HepG2 (cell line): ENCODE results near the gene EEFSEC. TPM values are rescaled to one million over a fixed set of nuclear protein-coding genes. Genes with fewer than 3 reads are reported as not detected.

ENCODE experiments used
- ATAC-seq: fragments of 200-7000 bp; cut with Tn5 transposase; 3 replicates; pipeline ENCODE4 v1.9.1; 2020; ENCODE audit warnings: mild to moderate bottlenecking, moderate library complexity
- BruUV-seq: library from RNA; stranded (reverse); fragments of 400-500 nt; replicated peaks from 2 replicates; lab custom pipeline; 2021; lab: Mats Ljungman, UMichigan
- CTCF ChIA-PET: fragments of 300-600 bp; formaldehyde crosslinking; extraction: SDS; loops from one replicate; lab custom pipeline; 2021; ENCODE audit warnings: low total read pairs, inconsistent platforms, low intra/inter-chr PET ratio; lab: Yijun Ruan, JAX
- POLR2A ChIA-PET: fragments of 350-600 bp; sonication (Branson Sonifier 250); formaldehyde crosslinking; loops from one replicate; lab custom pipeline; 2020; ENCODE audit warnings: antibody characterized with exemption, inconsistent platforms; lab: Yijun Ruan, JAX
- DNase-seq: peaks from one replicate; pipeline ENCODE4 v3.0.0-alpha.2; 2015; ENCODE audit warnings: low spot score
- FAIRE-seq: peaks from 3 replicates; lab custom pipeline; 2011; peaks lifted over from hg19 to GRCh38; lab: Jason Lieb, UNC
- H2AFZ ChIP-seq: one replicate; pipeline ENCODE4 v1.6.1; 2011; ENCODE audit warnings: low read length, inconsistent platforms
- H3K27ac ChIP-seq: fragments of 300-600 bp; 3 replicates; pipeline ENCODE4 v1.8.0; 2011; ENCODE audit warnings: mixed run types, mild to moderate bottlenecking, mixed read lengths, low read length, inconsistent platforms; ENCODE audit not compliant: insufficient read depth; ENCODE audit errors: extremely low read length
- H3K27me3 ChIP-seq, 2 experiments: fragments of 200-600 bp in 1 of 2; 2 replicates in 1 of 2; 3 replicates in 1 of 2; pipeline versions ENCODE4 v1.6.0 to v1.8.0; 2011; ENCODE audit warnings: low read length in 2 of 2, mild to moderate bottlenecking in 2 of 2, moderate library complexity in 2 of 2, inconsistent platforms in 1 of 2; ENCODE audit not compliant: insufficient read depth in 2 of 2, control insufficient read depth in 1 of 2
- H3K36me3 ChIP-seq, 2 experiments: fragments of 200-600 bp in 1 of 2; replicated peaks in 1 of 2; 2 replicates in 1 of 2; 3 replicates in 1 of 2; pipeline versions ENCODE4 v1.5.1 to v1.8.0; 2011; ENCODE audit warnings: low read length in 2 of 2, inconsistent platforms in 1 of 2; ENCODE audit not compliant: insufficient read depth in 2 of 2, control insufficient read depth in 1 of 2
- H3K4me1 ChIP-seq: 2 replicates; pipeline ENCODE4 v1.5.1; 2012; ENCODE audit warnings: low read length, inconsistent platforms; ENCODE audit not compliant: insufficient read depth
- H3K4me2 ChIP-seq: 2 replicates; pipeline ENCODE4 v1.6.0; 2011; ENCODE audit warnings: low read depth, low read length, inconsistent platforms
- H3K4me3 ChIP-seq, 3 experiments: fragments of 200-600 bp in 1 of 3; sonication (generic), shearing (Covaris generic) in 1 of 3; replicated peaks in 1 of 3; 2 replicates each; pipeline ENCODE4 v1.5.1; 2011 to 2016; ENCODE audit warnings: low read length in 3 of 3, inconsistent platforms in 2 of 3, low read depth in 2 of 3, mild to moderate bottlenecking in 2 of 3, control low read depth in 1 of 3, mixed read lengths in 1 of 3; ENCODE audit not compliant: insufficient read depth in 1 of 3
- H3K79me2 ChIP-seq: one replicate; pipeline ENCODE4 v1.6.1; 2011; ENCODE audit warnings: low read length, inconsistent platforms; ENCODE audit not compliant: insufficient read depth
- H3K9ac ChIP-seq: 2 replicates; pipeline ENCODE4 v1.6.0; 2011; ENCODE audit warnings: mild to moderate bottlenecking, low read depth, low read length, inconsistent platforms; ENCODE audit not compliant: insufficient read depth
- H3K9me3 ChIP-seq: 2 replicates; pipeline ENCODE4 v1.5.1; 2012; ENCODE audit warnings: mild to moderate bottlenecking, low read length
- H4K20me1 ChIP-seq: 2 replicates; pipeline ENCODE4 v1.6.0; 2011; ENCODE audit warnings: inconsistent platforms, mild to moderate bottlenecking, low read length, moderate library complexity; ENCODE audit not compliant: insufficient read depth
- BRCA1 ChIP-seq: sonication (generic); formaldehyde crosslinking; IDR thresholded peaks from 2 replicates; pipeline ENCODE4 v1.4.0; 2020; ENCODE audit warnings: missing genetic modification reagents
- CENPX ChIP-seq: sonication (generic); formaldehyde crosslinking; IDR thresholded peaks from 2 replicates; pipeline ENCODE4 v1.9.0; 2021; ENCODE audit warnings: mild to moderate bottlenecking, missing genetic modification reagents, moderate library complexity
- E2F2 ChIP-seq: sonication (generic); formaldehyde crosslinking; IDR thresholded peaks from 2 replicates; pipeline ENCODE4 v1.4.0; 2020; ENCODE audit warnings: missing genetic modification reagents, borderline replicate concordance
- EZH2 ChIP-seq: conservative IDR thresholded peaks from 2 replicates; pipeline ENCODE4 v1.6.1; 2012; ENCODE audit warnings: mild to moderate bottlenecking, low read depth, low read length, moderate library complexity
- SIX4 ChIP-seq: sonication (generic); formaldehyde crosslinking; IDR thresholded peaks from 2 replicates; pipeline ENCODE4 v1.4.0; 2020; ENCODE audit warnings: missing genetic modification reagents
- STAT6 ChIP-seq: sonication (generic); formaldehyde crosslinking; IDR thresholded peaks from 2 replicates; pipeline ENCODE4 v1.4.0; 2020; ENCODE audit warnings: missing genetic modification reagents, mild to moderate bottlenecking, borderline replicate concordance
- TSC22D2 ChIP-seq: sonication (generic); formaldehyde crosslinking; IDR thresholded peaks from 2 replicates; pipeline ENCODE4 v1.5.1; 2020; ENCODE audit warnings: missing genetic modification reagents, mild to moderate bottlenecking, borderline replicate concordance
- ZFP62 ChIP-seq: sonication (generic); formaldehyde crosslinking; IDR thresholded peaks from 2 replicates; pipeline ENCODE4 v1.4.0; 2020; ENCODE audit warnings: missing genetic modification reagents
- ZNF124 ChIP-seq: sonication (generic); formaldehyde crosslinking; IDR thresholded peaks from 2 replicates; pipeline ENCODE4 v1.4.0; 2020; ENCODE audit warnings: missing genetic modification reagents
- ZNF276 ChIP-seq: sonication (generic); formaldehyde crosslinking; IDR thresholded peaks from 2 replicates; pipeline ENCODE4 v1.4.0; 2020; ENCODE audit warnings: mild to moderate bottlenecking, low read depth, missing genetic modification reagents
- ZNF446 ChIP-seq: sonication (generic); formaldehyde crosslinking; IDR thresholded peaks from 2 replicates; pipeline ENCODE4 v1.5.0; 2020; ENCODE audit warnings: mild to moderate bottlenecking, missing genetic modification reagents
- ZNF747 ChIP-seq: sonication (generic); formaldehyde crosslinking; IDR thresholded peaks from 2 replicates; pipeline ENCODE4 v1.8.1; 2023; ENCODE audit warnings: missing genetic modification reagents, mild to moderate bottlenecking, borderline replicate concordance
- WGBS: methylation state at CpG from one replicate; pipeline ENCODE4 v1.1.6; 2017; ENCODE audit warnings: low lambda C conversion rate; 5-methylcytosine and 5-hydroxymethylcytosine counted together
- in situ Hi-C: cut with HindIII; loops from 2 replicates; pipeline ENCODE4 v1.10.0; 2017; ENCODE audit warnings: low pct_unique_long_range_greater_than_20kb; ENCODE audit not compliant: extremely low pct_ligation_motif_present
- intact Hi-C: fragments of 100-400 bp; cut with micrococcal nuclease; formaldehyde crosslinking; loops from one replicate; pipeline ENCODE4 v1.10.0; 2022; ENCODE audit not compliant: unreplicated experiment
- polyA plus RNA-seq, 8 experiments: library from polyadenylated mRNA; depleted of rRNA in 3 of 8; stranded (reverse) in 7 of 8; unstranded in 1 of 8; fragments of >200 nt; fragmentation: Illumina TruSeq in 4 of 8; extraction: Trizol in 4 of 8; gene quantifications; 2 replicates each; pipeline versions ENCODE4 v1.2.1 to v1.2.3, GENCODE V29; 2011 to 2016; ENCODE audit warnings: low read depth in 4 of 8, missing spikeins in 1 of 8, mixed read lengths in 1 of 8; ENCODE audit not compliant: insufficient read depth in 1 of 8
- total RNA-seq, 5 experiments: library from RNA; depleted of rRNA; stranded (reverse); fragments of >200 nt; fragmentation: Illumina TruSeq; extraction: Trizol; gene quantifications; 2 replicates each; pipeline ENCODE4 v1.2.3, GENCODE V29; 2016; ENCODE audit warnings: low read depth in 1 of 5

The EEFSEC gene
- total and polyA plus RNA-seq, 2 of the 13 experiments (the other 11 are each of a cell fraction or from before 2014, with no cell fraction given), result 6.4 to 24.2 TPM

DNA sequence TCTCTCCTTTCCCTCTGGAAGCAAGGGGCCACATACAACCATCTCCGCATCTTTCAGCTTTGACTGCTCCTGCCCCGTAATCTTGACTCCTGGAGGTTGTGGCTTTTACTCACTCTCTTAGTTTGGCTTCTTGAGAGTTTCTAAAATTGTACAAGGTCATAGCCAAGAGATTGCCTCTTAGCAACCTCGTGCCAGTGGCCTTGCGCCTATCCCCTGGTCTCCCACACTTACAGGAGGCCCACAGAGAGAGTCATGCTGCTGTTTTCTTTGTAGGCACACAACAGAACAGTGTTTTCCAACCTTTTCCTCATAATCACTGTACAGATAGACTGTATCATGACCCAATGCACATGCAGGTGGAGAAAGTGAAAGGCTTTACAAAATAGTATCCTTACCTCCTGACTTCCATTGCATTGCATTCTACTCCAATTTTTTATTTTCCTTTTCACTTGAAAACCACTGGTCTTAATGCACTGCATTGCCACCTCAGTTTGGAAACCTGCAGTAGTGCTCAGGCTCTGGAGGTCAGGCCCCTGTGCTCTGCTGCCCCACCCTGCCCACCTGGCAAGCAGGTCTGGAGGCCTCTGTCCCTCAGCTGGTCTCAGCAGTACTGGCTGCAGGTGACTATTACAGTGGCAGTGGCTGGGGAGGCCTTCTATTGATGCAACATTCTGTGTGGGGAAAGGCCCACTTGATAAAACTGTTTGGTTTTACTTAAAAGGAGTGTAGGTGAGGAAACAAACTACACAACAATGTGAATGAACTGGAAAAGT is 157.2 kb downstream of the EEFSEC start:
- Histone ChIP-seq H2AFZ (no peak overlapping the region), H3K4me3 (no peak overlapping the region), H3K9ac (no peak overlapping the region), H4K20me1 (no peaks in the 10 kb centered on the region), H3K79me2 (no peaks in the 10 kb centered on the region), H3K27ac (no peak overlapping the region)
- no peak for DNase-seq
- in situ Hi-C loops, result no loop called here
- TF ChIP-seq ZNF124 (CRISPR knock-in tag), result no peak
- TF ChIP-seq ZNF446 (CRISPR knock-in tag), result no peak
- no peak for TF ChIP-seq ZFP62 (CRISPR knock-in tag)
- no peak for TF ChIP-seq BRCA1
- TF ChIP-seq, all 625 proteins: peak for 0
- BruUV-seq, result no TSS peak
- intact Hi-C loops, result no loop called here
- H3K36me3 ChIP-seq, result peaks cover 7 to 8% of the 10 kb centered on the region in 2 experiments; a peak in 4 of 5 replicates
- ATAC-seq, result no peak
- ChIA-PET CTCF (no interaction called here), POLR2A (no interaction called here)
- H3K9me3 ChIP-seq, result no peaks in the 10 kb centered on the region
- no peak overlapping the region for H3K4me2 ChIP-seq
- H3K4me1 ChIP-seq, result peaks cover 13% of the 10 kb centered on the region
- 92% methylated on average over 4 of the region's 4 CpGs for WGBS
- FAIRE-seq, result no peak
- no peaks in the 10 kb centered on the region for H3K27me3 ChIP-seq

DNA sequence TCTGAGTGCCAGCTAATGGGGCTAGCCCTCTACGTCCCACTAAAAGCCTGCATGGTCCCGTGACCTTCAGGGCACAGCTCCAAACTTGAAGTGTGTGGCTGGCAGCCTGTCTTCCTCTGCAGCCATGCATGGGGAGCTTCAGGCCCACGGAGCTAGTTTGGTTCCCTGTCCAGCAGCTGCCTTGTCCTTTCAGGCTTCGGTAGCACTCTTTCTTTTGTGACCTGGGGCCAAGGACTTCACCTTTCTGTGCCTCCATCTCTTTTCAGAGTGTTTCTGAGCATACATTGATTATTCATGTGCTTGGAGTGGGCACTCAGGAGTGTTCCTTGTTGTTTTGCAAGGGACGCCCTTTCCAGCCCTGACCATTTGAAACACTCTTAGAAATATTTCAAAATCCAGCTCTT is 158.2 kb downstream of the EEFSEC start:
- H4K20me1 ChIP-seq, result peaks cover 3% of the 10 kb centered on the region; the same call in 1 of the 2 replicates
- no peak for ATAC-seq
- no peak for FAIRE-seq
- H3K79me2 ChIP-seq, result no peaks in the 10 kb centered on the region
- no peak for DNase-seq
- H3K36me3 ChIP-seq, result peaks cover 7 to 8% of the 10 kb centered on the region in 2 experiments; a peak in 4 of 5 replicates
- H2AFZ ChIP-seq, result no peak overlapping the region
- no peak overlapping the region for H3K9ac ChIP-seq
- ChIA-PET POLR2A (no interaction called here), CTCF (no interaction called here)
- H3K4me3 ChIP-seq, result no peak overlapping the region
- no peak overlapping the region for H3K4me2 ChIP-seq
- WGBS, result 90% methylated on average over 4 of the region's 5 CpGs
- intact Hi-C loops, result no loop called here
- BruUV-seq, result no TSS peak
- peaks cover 13% of the 10 kb centered on the region for H3K4me1 ChIP-seq
- in situ Hi-C loops, result no loop called here
- H3K9me3 ChIP-seq, result no peaks in the 10 kb centered on the region
- no peaks in the 10 kb centered on the region for H3K27me3 ChIP-seq
- H3K27ac ChIP-seq, result no peak overlapping the region
- no peak for TF ChIP-seq CENPX (CRISPR knock-in tag)
- TF ChIP-seq E2F2, result no peak
- no peak for TF ChIP-seq ZNF747 (CRISPR knock-in tag)
- TF ChIP-seq STAT6, result no peak
- TF ChIP-seq TSC22D2 (CRISPR knock-in tag), result no peak
- TF ChIP-seq EZH2, result no peak
- TF ChIP-seq SIX4, result no peak
- TF ChIP-seq ZNF276, result no peak
